GM19238 (cell line): ENCODE data around the gene SCAF1.

Source experiments
- DNase-seq: peaks from one replicate; pipeline ENCODE4 v3.0.0; 2011; ENCODE audit warnings: low spot score; ENCODE audit not compliant: insufficient read length

SCAF1 gene

DNA sequence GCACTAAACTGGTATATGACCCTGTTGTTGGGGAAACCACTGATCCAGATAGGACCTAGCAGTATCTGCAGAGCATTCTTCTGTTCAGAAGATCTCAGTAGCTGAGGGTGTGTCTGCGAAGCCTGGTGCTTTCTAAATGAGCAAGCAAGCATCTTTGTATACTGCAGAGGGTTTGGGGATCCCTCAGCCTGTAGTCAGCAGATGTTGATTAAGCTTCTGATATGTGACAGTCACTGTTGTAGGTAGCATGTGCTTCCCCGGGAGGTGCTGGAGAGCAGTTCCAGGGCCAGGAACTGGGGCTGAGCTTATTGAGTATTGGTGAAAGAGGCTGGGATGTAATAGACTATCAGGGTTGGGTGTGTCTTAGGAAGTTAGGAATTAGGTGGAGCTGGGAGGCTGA, 1.5 kb downstream of the SCAF1 start:
- no peak for DNase-seq

DNA sequence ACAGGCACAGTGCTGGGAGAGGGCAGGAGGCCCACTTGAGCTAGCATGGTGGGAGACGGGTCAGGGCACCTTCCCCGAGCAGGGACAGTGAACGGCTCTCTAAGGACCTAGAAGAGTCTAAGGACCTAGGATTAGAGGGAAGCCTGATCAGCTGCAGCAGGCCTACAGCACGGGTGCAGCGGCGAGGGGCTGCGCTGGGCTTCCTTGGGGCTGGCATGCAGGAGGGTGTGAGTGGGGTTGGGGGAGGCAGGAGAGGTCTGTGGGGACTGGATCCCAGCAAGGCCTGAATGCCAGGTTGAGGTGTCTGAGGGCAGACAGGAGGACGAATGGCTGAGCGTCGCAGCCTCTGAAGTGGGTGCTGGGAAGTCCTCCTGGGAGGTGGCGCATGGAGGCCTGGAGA, 3.6 kb downstream of the SCAF1 start:
- no peak for DNase-seq

DNA sequence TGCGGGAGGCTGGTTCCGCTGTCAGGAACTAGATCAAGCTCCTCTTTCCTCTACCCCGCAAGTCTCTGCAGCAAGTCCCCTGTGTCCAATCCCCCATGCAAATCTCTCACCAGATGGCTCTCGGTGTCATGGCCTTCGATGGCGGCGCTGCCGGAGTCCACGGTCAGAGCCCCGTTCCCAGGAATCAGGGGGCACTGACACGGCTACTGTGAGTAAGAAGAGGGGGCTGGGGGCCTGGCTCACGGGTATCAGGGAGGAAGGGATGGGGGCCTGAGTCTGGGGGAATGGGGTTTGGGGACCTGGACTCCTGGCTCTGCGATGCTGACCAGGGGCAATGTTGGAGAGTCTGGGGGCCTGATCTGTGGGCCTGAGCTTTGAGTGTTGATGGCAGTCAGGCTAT, 4.0 kb downstream of the SCAF1 start:
- no peak for DNase-seq

DNA sequence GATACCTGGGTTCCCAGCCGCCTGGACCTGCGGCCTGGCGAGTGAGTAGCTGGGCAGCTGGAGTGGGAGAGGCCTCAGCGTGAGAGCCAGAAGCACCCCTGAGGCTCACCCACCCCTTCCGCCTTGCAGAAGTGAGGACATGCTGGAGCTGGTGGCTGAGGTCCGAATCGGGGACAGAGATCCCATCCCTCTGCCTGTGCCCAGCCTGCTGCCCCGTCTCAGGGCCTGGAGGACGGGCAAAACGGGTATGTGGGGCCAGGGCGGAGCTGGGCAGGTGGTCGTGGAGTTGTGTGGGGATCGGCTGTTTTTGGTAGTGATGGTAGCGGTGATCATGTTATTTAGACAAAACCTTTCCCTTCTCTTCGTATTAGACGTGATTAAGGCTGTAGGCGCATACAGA, 4.6 kb downstream of the SCAF1 start:
- no peak for DNase-seq

DNA sequence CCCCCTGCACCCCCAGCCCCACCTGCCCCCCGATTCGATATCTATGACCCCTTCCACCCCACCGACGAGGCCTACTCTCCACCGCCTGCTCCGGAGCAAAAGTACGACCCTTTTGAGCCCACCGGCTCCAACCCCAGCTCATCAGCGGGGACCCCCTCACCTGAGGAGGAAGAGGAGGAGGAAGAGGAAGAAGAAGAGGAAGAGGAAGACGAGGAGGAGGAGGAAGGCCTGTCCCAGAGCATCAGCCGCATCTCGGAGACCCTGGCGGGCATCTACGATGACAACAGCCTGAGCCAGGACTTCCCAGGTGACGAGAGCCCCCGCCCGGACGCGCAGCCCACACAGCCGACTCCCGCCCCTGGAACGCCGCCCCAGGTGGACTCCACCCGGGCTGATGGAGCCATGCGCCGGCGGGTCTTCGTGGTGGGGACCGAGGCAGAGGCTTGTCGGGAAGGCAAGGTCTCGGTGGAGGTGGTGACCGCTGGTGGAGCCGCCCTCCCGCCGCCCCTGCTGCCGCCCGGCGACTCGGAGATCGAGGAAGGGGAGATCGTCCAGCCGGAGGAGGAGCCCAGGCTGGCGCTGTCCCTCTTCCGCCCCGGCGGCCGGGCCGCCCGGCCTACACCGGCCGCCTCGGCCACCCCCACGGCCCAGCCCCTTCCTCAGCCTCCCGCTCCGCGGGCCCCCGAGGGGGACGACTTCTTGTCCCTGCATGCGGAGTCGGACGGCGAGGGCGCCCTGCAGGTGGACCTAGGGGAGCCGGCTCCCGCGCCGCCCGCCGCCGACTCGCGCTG, 9.2 kb downstream of the SCAF1 start:
- no peak for DNase-seq

GRCh38 chr19:49651820-49652550, 10.0 kb downstream of the SCAF1 start:
- DNase-seq: no peak

DNA sequence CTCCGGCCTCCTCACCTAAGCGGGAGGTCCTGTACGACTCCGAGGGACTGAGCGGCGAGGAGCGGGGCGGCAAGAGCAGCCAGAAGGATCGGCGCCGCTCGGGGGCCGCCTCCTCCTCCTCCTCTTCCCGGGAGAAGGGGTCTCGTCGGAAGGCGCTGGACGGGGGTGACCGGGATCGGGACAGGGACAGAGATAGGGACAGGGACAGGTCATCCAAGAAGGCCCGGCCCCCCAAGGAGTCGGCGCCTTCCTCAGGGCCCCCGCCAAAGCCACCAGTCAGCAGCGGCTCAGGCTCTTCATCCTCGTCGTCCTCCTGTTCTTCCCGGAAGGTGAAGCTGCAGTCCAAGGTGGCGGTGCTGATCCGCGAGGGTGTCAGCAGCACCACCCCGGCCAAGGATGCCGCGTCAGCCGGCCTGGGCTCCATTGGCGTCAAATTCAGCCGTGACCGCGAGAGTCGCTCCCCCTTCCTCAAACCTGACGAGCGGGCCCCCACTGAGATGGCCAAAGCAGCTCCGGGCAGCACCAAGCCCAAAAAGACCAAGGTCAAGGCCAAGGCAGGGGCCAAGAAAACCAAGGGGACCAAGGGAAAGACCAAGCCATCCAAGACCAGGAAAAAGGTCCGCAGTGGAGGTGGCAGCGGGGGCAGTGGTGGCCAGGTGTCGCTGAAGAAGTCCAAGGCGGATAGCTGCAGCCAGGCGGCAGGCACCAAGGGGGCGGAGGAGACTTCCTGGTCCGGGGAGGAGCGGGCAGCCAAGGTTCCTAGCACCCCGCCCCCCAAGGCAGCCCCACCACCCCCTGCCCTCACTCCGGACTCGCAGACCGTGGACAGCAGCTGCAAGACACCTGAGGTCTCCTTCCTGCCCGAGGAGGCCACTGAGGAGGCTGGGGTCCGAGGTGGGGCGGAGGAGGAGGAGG, 10.8 kb downstream of the SCAF1 start:
- no peak for DNase-seq

DNA sequence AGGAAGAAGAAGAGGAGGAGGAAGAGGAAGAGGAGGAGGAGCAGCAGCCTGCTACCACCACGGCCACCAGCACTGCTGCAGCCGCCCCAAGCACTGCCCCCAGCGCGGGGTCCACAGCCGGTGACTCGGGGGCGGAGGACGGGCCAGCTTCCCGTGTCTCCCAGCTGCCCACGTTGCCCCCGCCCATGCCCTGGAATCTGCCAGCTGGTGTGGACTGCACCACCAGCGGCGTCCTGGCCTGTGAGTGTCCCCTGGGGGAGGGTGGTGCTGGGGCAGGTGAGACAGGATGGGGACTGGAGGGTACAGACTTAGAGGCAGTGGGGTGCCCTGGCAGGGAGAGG, 11.4 kb downstream of the SCAF1 start:
- no peak for DNase-seq

GRCh38 chr19:49654581-49654980, 12.6 kb downstream of the SCAF1 start:
- DNase-seq: no peak

GRCh38 chr19:49655570-49656455, 13.8 kb downstream of the SCAF1 start:
- DNase-seq: no peak

- DNase-seq: no peak
Measured at GRCh38 chr19:49656456-49657109, 14.6 kb downstream of the SCAF1 start.

DNA sequence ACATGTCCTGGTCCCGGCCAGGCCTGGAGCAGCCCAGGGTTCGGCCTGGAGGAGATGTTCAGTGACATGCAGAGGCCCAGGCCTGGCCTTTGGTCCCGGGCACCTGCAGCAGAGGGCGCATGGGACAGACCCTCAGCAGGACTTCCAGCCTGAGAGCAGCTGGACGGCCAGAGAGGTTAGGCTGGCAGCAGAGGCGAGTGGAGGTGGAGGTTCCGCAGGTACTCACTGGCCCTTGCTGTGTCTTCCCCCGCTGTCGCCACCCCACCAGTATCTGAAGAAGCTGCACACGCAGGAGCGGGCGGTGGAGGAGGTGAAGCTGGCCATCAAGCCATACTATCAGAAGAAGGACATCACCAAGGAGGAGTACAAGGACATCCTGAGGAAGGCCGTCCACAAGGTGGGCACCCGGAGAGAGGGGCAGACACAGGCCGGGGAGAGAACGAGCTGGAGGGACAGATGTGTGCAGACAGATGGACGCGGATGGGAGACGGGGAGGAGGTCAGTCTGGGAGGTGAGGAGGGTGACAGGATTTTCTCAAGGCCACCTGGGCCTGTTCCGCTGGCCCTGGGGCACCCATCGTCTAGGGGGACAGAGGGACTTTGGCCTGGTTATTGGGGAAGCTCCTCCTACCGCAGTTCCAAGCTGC, 15.6 kb downstream of the SCAF1 start:
- DNase-seq: no peak

GRCh38 chr19:49658139-49658517, 16.1 kb downstream of the SCAF1 start:
- DNase-seq: no peak

- no peak for DNase-seq
Measured at GRCh38 chr19:49658566-49659442, 16.8 kb downstream of the SCAF1 start.

- DNase-seq: no peak
Measured at GRCh38 chr19:49660338-49660961, 18.4 kb downstream of the SCAF1 start.

GRCh38 chr19:49662011-49662410, 20.0 kb downstream of the SCAF1 start:
- no peak for DNase-seq

- no peak for DNase-seq
Measured at GRCh38 chr19:49663224-49663623, 21.2 kb downstream of the SCAF1 start.

DNA sequence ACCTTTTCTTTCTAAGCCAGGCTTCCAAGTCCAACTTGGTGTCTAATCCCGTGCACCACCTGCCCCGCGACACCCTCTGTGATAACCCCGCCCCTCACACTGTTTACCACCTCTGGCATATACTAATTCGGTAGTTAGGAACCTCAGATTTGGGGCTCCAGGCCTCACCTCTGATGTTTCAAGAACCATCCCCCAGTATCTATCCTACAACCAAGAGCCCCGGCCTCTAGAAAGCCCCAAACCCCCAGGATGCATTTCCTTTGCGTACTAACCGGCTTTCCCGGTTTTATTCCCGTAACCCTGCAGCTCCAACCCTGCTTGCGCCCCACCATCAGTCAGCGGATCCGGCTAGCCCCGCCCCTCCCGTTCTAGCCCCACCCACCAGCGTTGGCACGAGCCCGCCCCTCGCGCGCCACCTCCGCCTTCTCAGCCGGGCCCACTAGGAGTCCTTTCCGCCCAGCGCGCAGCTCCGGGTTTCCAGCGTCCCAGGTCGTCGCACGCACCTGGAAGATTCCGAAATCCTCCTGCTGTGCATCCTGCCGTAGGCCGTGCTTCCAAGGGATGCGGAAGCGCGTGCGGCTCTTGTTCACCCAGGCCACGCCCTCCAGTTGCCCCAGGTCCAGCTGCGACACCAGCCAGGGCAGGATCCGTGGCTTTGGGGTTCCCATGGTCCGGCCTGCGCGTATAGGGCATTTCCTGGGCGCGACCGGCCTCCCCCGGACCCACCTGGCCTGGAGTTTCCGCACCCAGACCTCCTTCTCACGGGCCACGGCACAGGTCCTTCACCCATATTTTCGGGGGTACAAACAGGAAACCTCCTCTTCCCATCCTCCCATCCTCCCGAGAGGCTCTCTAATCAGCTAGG, 22.4 kb downstream of the SCAF1 start:
- peak; percentile 90 for DNase-seq
